GM23338 (cell line): Measurements from ENCODE around the gene ARID1B.

ENCODE experiments used
- CREB1 ChIP-seq: fragments of 250-450 bp; sonication (Bioruptor Pico); IDR thresholded peaks from 2 replicates; pipeline ENCODE4 v1.5.0; 2020; ENCODE audit warnings: low read depth, mild to moderate bottlenecking, moderate library complexity
- CTCF ChIP-seq, 2 experiments: fragments of 200-600 bp in 1 of 2; sonication (generic) in 1 of 2; conservative IDR thresholded peaks; 2 replicates each; pipeline versions ENCODE4 v1.5.1 to v1.6.1; 2016 to 2017; ENCODE audit warnings: antibody characterized with exemption in 2 of 2, low read depth in 2 of 2, mild to moderate bottlenecking in 2 of 2, moderate library complexity in 1 of 2
- ETS1 ChIP-seq: IDR thresholded peaks from 2 replicates; pipeline ENCODE4 v1.6.1; 2016; ENCODE audit warnings: antibody characterized with exemption
- EZH2 ChIP-seq: fragments of 200-600 bp; sonication (generic); IDR thresholded peaks from one replicate; pipeline ENCODE4 v1.8.0; 2017; ENCODE audit warnings: antibody characterized with exemption, mild to moderate bottlenecking, low read depth; ENCODE audit not compliant: unreplicated experiment
- EZH2phosphoT487 ChIP-seq: fragments of 200-600 bp; sonication (generic); IDR thresholded peaks from one replicate; pipeline ENCODE4 v1.8.1; 2018; ENCODE audit warnings: antibody characterized with exemption; ENCODE audit not compliant: unreplicated experiment
- JUNB ChIP-seq: IDR thresholded peaks from one replicate; pipeline ENCODE4 v1.6.1; 2016; ENCODE audit warnings: antibody characterized with exemption; ENCODE audit not compliant: unreplicated experiment
- NANOG ChIP-seq: IDR thresholded peaks from 2 replicates; pipeline ENCODE4 v1.6.1; 2016; ENCODE audit warnings: antibody characterized with exemption, borderline replicate concordance
- POLR2AphosphoS5 ChIP-seq: IDR thresholded peaks from 2 replicates; pipeline ENCODE4 v1.6.1; 2016; ENCODE audit warnings: antibody characterized with exemption, low read depth
- STAT1 ChIP-seq: IDR thresholded peaks from one replicate; pipeline ENCODE4 v1.6.1; 2016; ENCODE audit warnings: antibody characterized with exemption; ENCODE audit not compliant: unreplicated experiment

- TF ChIP-seq CTCF (conservative IDR thresholded peaks at IDR 0.05; ENCODE audit: low read depth in 2 of 2): no peak
- no peak for TF ChIP-seq POLR2AphosphoS5
- TF ChIP-seq CREB1 (CRISPR knock-in tag): no peak
- TF ChIP-seq NANOG: no peak
- no peak for TF ChIP-seq JUNB
- TF ChIP-seq EZH2phosphoT487: no peak
- no peak for TF ChIP-seq EZH2
- no peak for TF ChIP-seq STAT1
- TF ChIP-seq ETS1: no peak
These were observed 87.4 kb downstream of the ARID1B start for GRCh38 chr6:156864557-156864956.
